ENCODE results near the gene CAMK2B. TPM values are rescaled to one million over a fixed set of nuclear protein-coding genes. Genes with fewer than 3 reads are reported as not detected.
A peak's percentile ranks its signal among the peaks of the same experiment; 100 is the strongest.

Gene CAMK2B
- polyA plus RNA-seq, 4 donors, result 2.1 to 2.9 (median 2.3) TPM

GRCh38 chr7:44277391-44277790 lies 48.0 kb downstream of the CAMK2B start:
- DNase-seq (ENCODE audit: low read depth in 4 of 4, low spot score in 3 of 4), result no peak

GRCh38 chr7:44276571-44277221 lies 48.7 kb downstream of the CAMK2B start:
- no peak for DNase-seq (ENCODE audit: low read depth in 4 of 4, low spot score in 3 of 4)

- DNase-seq (ENCODE audit: low read depth in 4 of 4, low spot score in 3 of 4), result peak; percentile 39 to 73 (median 62)
Observed at GRCh38 chr7:44275957-44276570, 49.3 kb downstream of the CAMK2B start.

GRCh38 chr7:44275146-44275545 lies 50.2 kb downstream of the CAMK2B start:
- no peak for DNase-seq (ENCODE audit: low read depth in 4 of 4, low spot score in 3 of 4)

- no peak for DNase-seq (ENCODE audit: low read depth in 4 of 4, low spot score in 3 of 4)
Observed at GRCh38 chr7:44274623-44274975, 50.8 kb downstream of the CAMK2B start.

- DNase-seq (ENCODE audit: low read depth in 4 of 4, low spot score in 3 of 4), result no peak
Observed at GRCh38 chr7:44273681-44274622, 51.4 kb downstream of the CAMK2B start.

- no peak for DNase-seq (ENCODE audit: low read depth in 4 of 4, low spot score in 3 of 4)
Observed at GRCh38 chr7:44272981-44273380, 52.4 kb downstream of the CAMK2B start.

- no peak for DNase-seq (ENCODE audit: low read depth in 4 of 4, low spot score in 3 of 4)
Observed at GRCh38 chr7:44272456-44272855, 52.9 kb downstream of the CAMK2B start.

GRCh38 chr7:44269943-44270493 lies 55.4 kb downstream of the CAMK2B start:
- no peak for DNase-seq (ENCODE audit: low read depth in 4 of 4, low spot score in 3 of 4)

GRCh38 chr7:44269417-44269816 lies 56.0 kb downstream of the CAMK2B start:
- DNase-seq (ENCODE audit: low read depth in 4 of 4, low spot score in 3 of 4), result no peak

GRCh38 chr7:44268671-44269070 lies 56.7 kb downstream of the CAMK2B start:
- DNase-seq (ENCODE audit: low read depth in 4 of 4, low spot score in 3 of 4), result no peak

GRCh38 chr7:44267719-44268421 lies 57.5 kb downstream of the CAMK2B start:
- no peak for DNase-seq (ENCODE audit: low read depth in 4 of 4, low spot score in 3 of 4)

GRCh38 chr7:44267178-44267577 lies 58.2 kb downstream of the CAMK2B start:
- DNase-seq (ENCODE audit: low read depth in 4 of 4, low spot score in 3 of 4), result no peak

- no peak for DNase-seq (ENCODE audit: low read depth in 4 of 4, low spot score in 3 of 4)
Observed at GRCh38 chr7:44266526-44266925, 58.9 kb downstream of the CAMK2B start.

- no peak for DNase-seq (ENCODE audit: low read depth in 4 of 4, low spot score in 3 of 4)
Observed at GRCh38 chr7:44265728-44266127, 59.7 kb downstream of the CAMK2B start.

- no peak for DNase-seq (ENCODE audit: low read depth in 4 of 4, low spot score in 3 of 4)
Observed at GRCh38 chr7:44264221-44264931, 61.0 kb downstream of the CAMK2B start.

GRCh38 chr7:44263326-44264082 lies 61.9 kb downstream of the CAMK2B start:
- DNase-seq (ENCODE audit: low read depth in 4 of 4, low spot score in 3 of 4), result no peak

- DNase-seq (ENCODE audit: low read depth in 4 of 4, low spot score in 3 of 4), result no peak
Observed at GRCh38 chr7:44262031-44262430, 63.4 kb downstream of the CAMK2B start.

GRCh38 chr7:44261240-44261639 lies 64.2 kb downstream of the CAMK2B start:
- no peak for DNase-seq (ENCODE audit: low read depth in 4 of 4, low spot score in 3 of 4)

All from right renal pelvis (tissue), 4 donors.